AG09309 (cell line): ENCODE measurements around the gene TNRC6A.

Experiments used
- DNase-seq: peaks from one replicate; pipeline ENCODE4 v3.0.0-alpha.2; 2010; ENCODE audit warnings: low read depth
- H3K4me3 ChIP-seq: 2 replicates; pipeline ENCODE4 v1.5.1; 2011; ENCODE audit warnings: mild to moderate bottlenecking, low read depth, low read length, moderate library complexity; ENCODE audit not compliant: control insufficient read depth
- CTCF ChIP-seq: IDR thresholded peaks from 2 replicates; pipeline ENCODE4 v1.5.1; 2011; ENCODE audit warnings: mild to moderate bottlenecking, low read depth, low read length, inconsistent platforms; ENCODE audit not compliant: insufficient read depth, control insufficient read depth; ENCODE audit errors: missing control alignments

Gene TNRC6A

GRCh38 chr16:24774510-24774909 is 45.1 kb downstream of the TNRC6A start:
- DNase-seq, result no peak
- no peak for TF ChIP-seq CTCF
- no peak overlapping the region for H3K4me3 ChIP-seq

GRCh38 chr16:24775455-24775854 is 46.0 kb downstream of the TNRC6A start:
- TF ChIP-seq CTCF, result no peak
- no peak for DNase-seq
- H3K4me3 ChIP-seq, result no peak overlapping the region

GRCh38 chr16:24776501-24777220 is 47.2 kb downstream of the TNRC6A start:
- DNase-seq, result peak; percentile 5
- no peak for TF ChIP-seq CTCF
- H3K4me3 ChIP-seq, result no peak overlapping the region

GRCh38 chr16:24778671-24779070 is 49.2 kb downstream of the TNRC6A start:
- no peak for DNase-seq
- TF ChIP-seq CTCF, result no peak

GRCh38 chr16:24781256-24781655 is 51.8 kb downstream of the TNRC6A start:
- no peak overlapping the region for H3K4me3 ChIP-seq
- no peak for TF ChIP-seq CTCF
- DNase-seq, result no peak

More at GRCh38 chr16:24778671-24779070, 49.2 kb downstream of the TNRC6A start:
- H3K4me3 ChIP-seq, result no peak overlapping the region

GRCh38 chr16:24784121-24784520 is 54.7 kb downstream of the TNRC6A start:
- no peak overlapping the region for H3K4me3 ChIP-seq
- DNase-seq, result no peak
- TF ChIP-seq CTCF, result no peak
